ENCODE results near the gene ERC2.

ERC2 gene

GRCh38 chr3:55903680-55904079 lies 564.6 kb downstream of the ERC2 start:
- DNase-seq: no peak

GRCh38 chr3:55902221-55902900 lies 565.9 kb downstream of the ERC2 start:
- no peak for DNase-seq

GRCh38 chr3:55899887-55900286 lies 568.4 kb downstream of the ERC2 start:
- DNase-seq: no peak

GRCh38 chr3:55897573-55898224 lies 570.6 kb downstream of the ERC2 start:
- no peak for DNase-seq

- DNase-seq: no peak
Observed at GRCh38 chr3:55895897-55896566, 572.2 kb downstream of the ERC2 start.

GRCh38 chr3:55894605-55895004 lies 573.7 kb downstream of the ERC2 start:
- no peak for DNase-seq

GRCh38 chr3:55893045-55893664 lies 575.1 kb downstream of the ERC2 start:
- no peak for DNase-seq

GRCh38 chr3:55891106-55891505 lies 577.2 kb downstream of the ERC2 start:
- no peak for DNase-seq

- no peak for DNase-seq
Observed at GRCh38 chr3:55888282-55888885, 579.9 kb downstream of the ERC2 start.

GRCh38 chr3:55885721-55886120 lies 582.5 kb downstream of the ERC2 start:
- no peak for DNase-seq

- DNase-seq: no peak
Observed at GRCh38 chr3:55884491-55885285, 583.6 kb downstream of the ERC2 start.

- DNase-seq: no peak
Observed at GRCh38 chr3:55884066-55884465, 584.2 kb downstream of the ERC2 start.

- no peak for DNase-seq
Observed at GRCh38 chr3:55882006-55882405, 586.3 kb downstream of the ERC2 start.

GRCh38 chr3:55880357-55880756 lies 587.9 kb downstream of the ERC2 start:
- no peak for DNase-seq

- no peak for DNase-seq
Observed at GRCh38 chr3:55879901-55880331, 588.4 kb downstream of the ERC2 start.

- DNase-seq: no peak
Observed at GRCh38 chr3:55877703-55878102, 590.6 kb downstream of the ERC2 start.

- DNase-seq: no peak
Observed at GRCh38 chr3:55876560-55876959, 591.7 kb downstream of the ERC2 start.

- no peak for DNase-seq
Observed at GRCh38 chr3:55875113-55875512, 593.2 kb downstream of the ERC2 start.

- no peak for DNase-seq
Observed at GRCh38 chr3:55873523-55874254, 594.6 kb downstream of the ERC2 start.

- DNase-seq: no peak
Observed at GRCh38 chr3:55870594-55870993, 597.7 kb downstream of the ERC2 start.

GRCh38 chr3:55868347-55868746 lies 599.9 kb downstream of the ERC2 start:
- DNase-seq: no peak

GRCh38 chr3:55863028-55863427 lies 605.2 kb downstream of the ERC2 start:
- no peak for DNase-seq
